HepG2 (cell line): ENCODE data around the gene MTHFD2. TPM values are rescaled to one million over a fixed set of nuclear protein-coding genes. Genes with fewer than 3 reads are reported as not detected.
A peak's percentile ranks its signal among the peaks of the same experiment; 100 is the strongest.

Experiments used
- MAFG ChIP-seq: sonication (generic); formaldehyde crosslinking; IDR thresholded peaks from 2 replicates; pipeline ENCODE4 v1.5.1; 2020; ENCODE audit warnings: mild to moderate bottlenecking, missing genetic modification reagents
- MYNN ChIP-seq: sonication (generic); formaldehyde crosslinking; IDR thresholded peaks from 2 replicates; pipeline ENCODE4 v1.4.0; 2020; ENCODE audit warnings: mild to moderate bottlenecking, low read depth, missing genetic modification reagents
- NFE2L1 ChIP-seq: sonication (generic); formaldehyde crosslinking; IDR thresholded peaks from 2 replicates; pipeline ENCODE4 v1.4.0; 2020; ENCODE audit warnings: missing genetic modification reagents, mild to moderate bottlenecking, borderline replicate concordance
- NFRKB ChIP-seq: fragments of 450-650 bp; IDR thresholded peaks from 2 replicates; pipeline ENCODE4 v1.6.1; 2017
- NR2F6 ChIP-seq, 2 experiments: IDR thresholded peaks; 2 replicates each; pipeline ENCODE4 v1.6.1; 2016; ENCODE audit warnings: antibody characterized with exemption in 1 of 2, mild to moderate bottlenecking in 1 of 2
- PPARG ChIP-seq: conservative IDR thresholded peaks from 2 replicates; pipeline ENCODE4 v1.6.1; 2016; ENCODE audit warnings: missing biosample characterization, missing genetic modification reagents
- RAD21 ChIP-seq: fragments of 450-650 bp; formaldehyde crosslinking; IDR thresholded peaks from 2 replicates; pipeline ENCODE4 v1.5.0; 2020; ENCODE audit warnings: mild to moderate bottlenecking
- RXRB ChIP-seq: IDR thresholded peaks from 2 replicates; pipeline ENCODE4 v1.6.1; 2016; ENCODE audit warnings: borderline replicate concordance, missing genetic modification reagents, missing compliant biosample characterization
- SIN3A ChIP-seq: IDR thresholded peaks from 2 replicates; pipeline ENCODE4 v1.6.1; 2011; ENCODE audit warnings: low read depth, mild to moderate bottlenecking, control low read depth, low read length, borderline replicate concordance
- SMC3 ChIP-seq: IDR thresholded peaks from 2 replicates; pipeline ENCODE4 v1.6.1; 2011; ENCODE audit warnings: low read length, improper control_type of control experiment
- SPEN ChIP-seq: sonication (generic); formaldehyde crosslinking; IDR thresholded peaks from 2 replicates; pipeline ENCODE4 v1.5.1; 2020; ENCODE audit warnings: low read depth, mild to moderate bottlenecking, missing genetic modification reagents
- STAG1 ChIP-seq: sonication (generic); formaldehyde crosslinking; IDR thresholded peaks from 2 replicates; pipeline ENCODE4 v1.4.0; 2020; ENCODE audit warnings: missing genetic modification reagents
- TBX2 ChIP-seq: sonication (generic); formaldehyde crosslinking; IDR thresholded peaks from 2 replicates; pipeline ENCODE4 v1.5.0; 2020; ENCODE audit warnings: missing genetic modification reagents, mild to moderate bottlenecking, borderline replicate concordance
- TEAD3 ChIP-seq: optimal IDR thresholded peaks from 2 replicates; pipeline ENCODE3; 2016; ENCODE audit warnings: borderline replicate concordance
- XRCC5 ChIP-seq: fragments of 200-400 bp; formaldehyde crosslinking; optimal IDR thresholded peaks from 2 replicates; pipeline ENCODE3; 2017; ENCODE audit warnings: mild to moderate bottlenecking, low read length
- ZNF282 ChIP-seq: fragments of 450-650 bp; IDR thresholded peaks from 2 replicates; pipeline ENCODE4 v1.6.1; 2018; ENCODE audit not compliant: partially characterized antibody
- ZNF484 ChIP-seq: sonication (generic); formaldehyde crosslinking; IDR thresholded peaks from 2 replicates; pipeline ENCODE4 v1.5.1; 2020; ENCODE audit warnings: mild to moderate bottlenecking, low read depth, missing genetic modification reagents, borderline replicate concordance
- ZNF570 ChIP-seq: sonication (generic); formaldehyde crosslinking; IDR thresholded peaks from 2 replicates; pipeline ENCODE4 v1.4.0; 2020; ENCODE audit warnings: mild to moderate bottlenecking, missing genetic modification reagents, borderline replicate concordance
- ZNF615 ChIP-seq: sonication (generic); formaldehyde crosslinking; IDR thresholded peaks from 2 replicates; pipeline ENCODE4 v1.5.0; 2020; ENCODE audit warnings: mild to moderate bottlenecking, missing genetic modification reagents, borderline replicate concordance
- ZNF703 ChIP-seq: sonication (generic); formaldehyde crosslinking; IDR thresholded peaks from 2 replicates; pipeline ENCODE4 v1.5.1; 2020; ENCODE audit warnings: missing genetic modification reagents, mild to moderate bottlenecking, moderate library complexity, borderline replicate concordance
- ZNF737 ChIP-seq: sonication (generic); formaldehyde crosslinking; IDR thresholded peaks from 2 replicates; pipeline ENCODE4 v1.5.0; 2020; ENCODE audit warnings: missing genetic modification reagents, mild to moderate bottlenecking, borderline replicate concordance
- ZNF773 ChIP-seq: sonication (generic); formaldehyde crosslinking; IDR thresholded peaks from 2 replicates; pipeline ENCODE4 v1.4.0; 2020; ENCODE audit warnings: missing genetic modification reagents, borderline replicate concordance
- ZNF850 ChIP-seq: sonication (generic); formaldehyde crosslinking; conservative IDR thresholded peaks from 2 replicates; pipeline ENCODE4 v1.9.0; 2021; ENCODE audit warnings: mild to moderate bottlenecking, missing genetic modification reagents
- polyA plus RNA-seq, 8 experiments: library from polyadenylated mRNA; depleted of rRNA in 3 of 8; stranded (reverse) in 7 of 8; unstranded in 1 of 8; fragments of >200 nt; fragmentation: Illumina TruSeq in 4 of 8; extraction: Trizol in 4 of 8; gene quantifications; 2 replicates each; pipeline versions ENCODE4 v1.2.1 to v1.2.3, GENCODE V29; 2011 to 2016; ENCODE audit warnings: low read depth in 4 of 8, missing spikeins in 1 of 8, mixed read lengths in 1 of 8; ENCODE audit not compliant: insufficient read depth in 1 of 8
- total RNA-seq, 5 experiments: library from RNA; depleted of rRNA; stranded (reverse); fragments of >200 nt; fragmentation: Illumina TruSeq; extraction: Trizol; gene quantifications; 2 replicates each; pipeline ENCODE4 v1.2.3, GENCODE V29; 2016; ENCODE audit warnings: low read depth in 1 of 5
- TF ChIP-seq, protein P1 (sequence below): sonication (generic); formaldehyde crosslinking; IDR thresholded peaks from 2 replicates; pipeline ENCODE4 v1.4.0; 2020; ENCODE audit warnings: missing genetic modification reagents
- TF ChIP-seq, protein P2 (sequence below): sonication (generic); formaldehyde crosslinking; conservative IDR thresholded peaks from 2 replicates; pipeline ENCODE4 v1.8.0; 2022; ENCODE audit warnings: mild to moderate bottlenecking, moderate library complexity, missing genetic modification reagents

MTHFD2 gene
- total and polyA plus RNA-seq, 2 of the 13 experiments (the other 11 are each of a cell fraction or from before 2014, with no cell fraction given) = 188 to 269 TPM

DNA sequence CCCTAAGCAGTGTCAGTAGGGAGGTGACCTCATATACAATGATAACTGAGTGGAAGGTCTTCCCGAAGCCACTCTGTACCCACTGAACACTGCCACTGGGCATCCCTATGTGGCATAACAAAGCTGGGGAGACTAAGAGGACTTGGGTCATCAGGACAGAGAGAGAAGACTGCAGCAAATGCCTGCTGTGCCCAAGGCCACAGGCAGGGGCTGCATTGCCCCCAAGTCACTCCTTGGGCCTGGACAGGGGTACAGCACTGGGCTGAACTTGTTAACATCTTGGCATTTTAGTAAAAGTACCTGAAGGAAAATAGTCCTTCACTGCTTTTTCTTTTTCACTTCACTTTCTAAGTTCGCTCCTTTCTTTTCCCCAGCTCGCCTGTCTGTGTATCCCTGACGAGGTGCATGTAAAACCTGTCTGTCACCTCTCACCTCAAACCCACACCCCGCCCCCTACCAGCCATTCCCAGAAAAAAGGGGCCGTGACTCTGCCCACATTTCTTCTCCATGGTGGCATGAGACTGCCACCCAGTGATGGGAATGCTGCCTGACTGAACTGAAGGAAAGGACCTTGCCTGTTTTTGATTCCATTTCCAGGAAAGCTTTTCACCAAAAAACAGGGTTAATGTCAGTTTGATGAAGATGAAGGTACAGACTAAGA lies 62.9 kb downstream of the MTHFD2 start (continued):
- no peak for TF ChIP-seq MYNN (CRISPR knock-in tag)
- peak; percentile 20 for TF ChIP-seq XRCC5
- TF ChIP-seq NFRKB = no peak
- TF ChIP-seq NR2F6 (IDR thresholded peaks at IDR 0.05) = peak; percentile 16; the same call in 1 of the 2 replicates
- TF ChIP-seq NR2F6 (CRISPR knock-in tag; IDR thresholded peaks at IDR 0.05) = no peak; the same call in 1 of the 2 replicates
- TF ChIP-seq STAG1 (CRISPR knock-in tag) = peak; percentile 89
- no peak for TF ChIP-seq ZNF484 (CRISPR knock-in tag)
- no peak for TF ChIP-seq NFE2L1
- no peak for TF ChIP-seq ZNF850 (CRISPR knock-in tag)
- TF ChIP-seq RAD21 (CRISPR knock-in tag) = peak; percentile 45; the same call in 1 of the 2 replicates
- 0 out of 2 replicates have a peak, but pooled peaks have one; percentile 17 for TF ChIP-seq TBX2 (CRISPR knock-in tag)
- peak; percentile 64; the same call in 1 of the 2 replicates for TF ChIP-seq RXRB
- no peak for TF ChIP-seq ZNF737 (CRISPR knock-in tag)
- no peak for TF ChIP-seq MAFG (CRISPR knock-in tag)
- no peak for TF ChIP-seq ZNF703 (CRISPR knock-in tag)
- TF ChIP-seq, protein P1, sequence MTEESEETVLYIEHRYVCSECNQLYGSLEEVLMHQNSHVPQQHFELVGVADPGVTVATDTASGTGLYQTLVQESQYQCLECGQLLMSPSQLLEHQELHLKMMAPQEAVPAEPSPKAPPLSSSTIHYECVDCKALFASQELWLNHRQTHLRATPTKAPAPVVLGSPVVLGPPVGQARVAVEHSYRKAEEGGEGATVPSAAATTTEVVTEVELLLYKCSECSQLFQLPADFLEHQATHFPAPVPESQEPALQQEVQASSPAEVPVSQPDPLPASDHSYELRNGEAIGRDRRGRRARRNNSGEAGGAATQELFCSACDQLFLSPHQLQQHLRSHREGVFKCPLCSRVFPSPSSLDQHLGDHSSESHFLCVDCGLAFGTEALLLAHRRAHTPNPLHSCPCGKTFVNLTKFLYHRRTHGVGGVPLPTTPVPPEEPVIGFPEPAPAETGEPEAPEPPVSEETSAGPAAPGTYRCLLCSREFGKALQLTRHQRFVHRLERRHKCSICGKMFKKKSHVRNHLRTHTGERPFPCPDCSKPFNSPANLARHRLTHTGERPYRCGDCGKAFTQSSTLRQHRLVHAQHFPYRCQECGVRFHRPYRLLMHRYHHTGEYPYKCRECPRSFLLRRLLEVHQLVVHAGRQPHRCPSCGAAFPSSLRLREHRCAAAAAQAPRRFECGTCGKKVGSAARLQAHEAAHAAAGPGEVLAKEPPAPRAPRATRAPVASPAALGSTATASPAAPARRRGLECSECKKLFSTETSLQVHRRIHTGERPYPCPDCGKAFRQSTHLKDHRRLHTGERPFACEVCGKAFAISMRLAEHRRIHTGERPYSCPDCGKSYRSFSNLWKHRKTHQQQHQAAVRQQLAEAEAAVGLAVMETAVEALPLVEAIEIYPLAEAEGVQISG (CRISPR knock-in tag) = 0 out of 2 replicates have a peak, but pooled peaks have one; percentile 33
- peak; percentile 92 for TF ChIP-seq PPARG (CRISPR knock-in tag)
- TF ChIP-seq SPEN (CRISPR knock-in tag) = no peak
- TF ChIP-seq SMC3 = peak; percentile 66
- no peak for TF ChIP-seq ZNF570 (CRISPR knock-in tag)
- TF ChIP-seq TEAD3 (CRISPR knock-in tag) = peak; percentile 98
- no peak for TF ChIP-seq ZNF773
- TF ChIP-seq ZNF282 = no peak
- no peak for TF ChIP-seq ZNF615 (CRISPR knock-in tag)
- TF ChIP-seq, protein P2, sequence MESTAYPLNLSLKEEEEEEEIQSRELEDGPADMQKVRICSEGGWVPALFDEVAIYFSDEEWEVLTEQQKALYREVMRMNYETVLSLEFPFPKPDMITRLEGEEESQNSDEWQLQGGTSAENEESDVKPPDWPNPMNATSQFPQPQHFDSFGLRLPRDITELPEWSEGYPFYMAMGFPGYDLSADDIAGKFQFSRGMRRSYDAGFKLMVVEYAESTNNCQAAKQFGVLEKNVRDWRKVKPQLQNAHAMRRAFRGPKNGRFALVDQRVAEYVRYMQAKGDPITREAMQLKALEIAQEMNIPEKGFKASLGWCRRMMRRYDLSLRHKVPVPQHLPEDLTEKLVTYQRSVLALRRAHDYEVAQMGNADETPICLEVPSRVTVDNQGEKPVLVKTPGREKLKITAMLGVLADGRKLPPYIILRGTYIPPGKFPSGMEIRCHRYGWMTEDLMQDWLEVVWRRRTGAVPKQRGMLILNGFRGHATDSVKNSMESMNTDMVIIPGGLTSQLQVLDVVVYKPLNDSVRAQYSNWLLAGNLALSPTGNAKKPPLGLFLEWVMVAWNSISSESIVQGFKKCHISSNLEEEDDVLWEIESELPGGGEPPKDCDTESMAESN (CRISPR knock-in tag) = no peak
- TF ChIP-seq SIN3A = no peak
